HG03060 (cell line): ENCODE measurements around the gene ACTG2.
"Not testable (repeated sequence)": the region's sequence is repeated elsewhere in the genome, so short reads cannot be mapped to it uniquely, and the experiment has no call there.

Experiments used
- ATAC-seq: cut with Tn5 transposase; IDR thresholded peaks from one replicate; pipeline ENCODE4 v1.9.1; 2021; ENCODE audit warnings: low read depth, moderate number of reproducible peaks; ENCODE audit not compliant: unreplicated experiment

Gene ACTG2

DNA sequence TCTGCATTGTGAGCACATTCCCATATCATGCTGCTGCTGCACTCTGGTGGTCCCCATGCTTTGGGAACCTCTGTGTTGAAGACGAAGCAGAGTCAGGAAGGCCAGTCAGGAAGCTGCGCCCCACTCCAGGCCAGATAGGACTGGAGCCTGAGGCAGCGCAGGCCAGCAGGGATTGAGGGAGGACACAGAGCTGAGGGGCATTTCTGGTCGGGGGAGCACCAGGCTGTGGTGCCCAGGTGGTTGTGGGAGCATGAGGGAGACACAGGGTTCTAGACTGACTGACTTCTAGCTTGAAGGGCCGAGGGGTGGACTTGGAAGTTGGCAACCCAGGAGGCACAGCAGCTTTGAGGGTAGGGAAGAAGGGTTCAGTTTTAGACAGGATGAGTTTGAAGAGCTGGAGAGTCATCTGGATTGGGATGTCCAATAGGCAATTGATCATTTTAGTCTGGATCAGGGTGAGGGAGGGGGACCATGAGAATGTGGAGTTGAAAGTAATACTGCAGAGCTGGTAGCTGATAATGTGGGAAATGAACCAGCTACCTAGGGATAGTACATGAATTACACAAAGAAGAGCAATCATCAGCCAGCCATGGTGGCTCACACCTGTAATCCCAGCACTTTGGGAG lies 1.4 kb upstream of the ACTG2 start:
- ATAC-seq: no peak

DNA sequence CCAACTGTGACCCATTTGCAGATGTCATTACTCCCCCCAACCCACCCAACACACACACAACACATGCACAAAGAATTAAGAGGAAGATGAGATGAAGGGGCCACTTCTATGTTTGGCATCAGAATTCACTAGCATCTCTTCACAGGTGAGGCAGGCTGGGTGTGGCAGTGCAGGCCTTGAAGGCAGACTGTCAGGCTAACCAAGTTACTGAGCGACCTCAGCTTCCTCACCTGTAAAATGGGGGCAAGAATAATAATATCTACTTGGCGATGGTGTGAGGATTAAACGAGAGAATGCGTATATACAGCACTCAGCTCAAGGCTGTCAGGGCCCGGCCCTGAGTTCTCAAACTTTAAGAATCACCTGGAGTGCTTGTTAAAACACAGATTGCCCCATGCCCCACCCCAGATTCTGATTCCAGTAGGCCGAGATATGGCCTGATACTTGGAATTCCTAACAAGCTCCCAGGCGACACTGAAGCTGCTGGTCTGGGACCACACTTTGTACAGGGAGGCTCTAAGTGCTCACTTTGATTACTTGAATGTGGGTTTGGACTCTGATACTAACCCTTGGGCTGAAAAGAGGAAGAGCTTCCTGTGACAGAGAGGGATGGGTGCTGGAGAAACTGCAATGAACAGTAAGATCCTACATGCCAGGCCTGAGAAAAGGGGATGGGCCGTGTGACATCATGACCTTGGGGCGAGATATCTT lies 1.1 kb downstream of the ACTG2 start:
- no peak for ATAC-seq

DNA sequence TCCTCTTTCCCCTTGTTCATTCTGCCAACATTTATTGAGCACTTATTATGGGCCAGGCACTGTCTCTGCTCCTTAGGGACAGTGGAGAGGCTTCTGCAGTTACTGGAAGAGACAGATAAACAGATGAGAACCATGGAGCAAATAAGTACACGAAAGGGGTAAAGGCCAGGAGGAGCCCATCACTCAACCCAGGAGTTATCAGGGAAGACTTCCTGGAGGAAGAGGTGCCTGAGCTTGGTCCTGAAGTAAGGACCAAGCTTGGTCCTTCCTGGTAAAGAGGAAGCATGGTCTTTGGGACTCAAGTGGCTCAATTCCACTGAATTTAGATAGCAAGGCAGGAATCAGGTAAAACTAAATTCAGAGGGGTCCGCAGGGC lies 1.7 kb downstream of the ACTG2 start:
- no peak for ATAC-seq

DNA sequence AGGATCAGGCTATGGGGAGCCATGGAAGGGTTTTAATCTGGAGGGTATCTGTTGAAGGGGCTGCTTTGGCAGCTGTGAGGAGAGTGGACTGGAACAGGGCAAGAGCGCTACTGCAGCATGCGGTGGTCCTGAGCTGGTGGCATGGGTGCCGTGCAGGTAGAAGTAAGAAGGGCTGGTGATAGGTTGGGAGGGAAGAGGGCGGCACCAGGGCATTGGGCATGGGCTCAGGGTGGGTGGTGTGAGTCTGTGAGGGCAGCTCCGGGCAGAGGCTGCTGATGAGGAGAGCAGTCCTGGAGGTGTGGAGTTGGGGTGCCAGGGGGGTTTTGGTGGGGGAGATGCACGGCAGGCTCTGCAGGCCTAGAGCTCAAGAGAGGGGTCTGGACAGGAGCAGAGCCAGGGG lies 2.1 kb downstream of the ACTG2 start:
- ATAC-seq: no peak

DNA sequence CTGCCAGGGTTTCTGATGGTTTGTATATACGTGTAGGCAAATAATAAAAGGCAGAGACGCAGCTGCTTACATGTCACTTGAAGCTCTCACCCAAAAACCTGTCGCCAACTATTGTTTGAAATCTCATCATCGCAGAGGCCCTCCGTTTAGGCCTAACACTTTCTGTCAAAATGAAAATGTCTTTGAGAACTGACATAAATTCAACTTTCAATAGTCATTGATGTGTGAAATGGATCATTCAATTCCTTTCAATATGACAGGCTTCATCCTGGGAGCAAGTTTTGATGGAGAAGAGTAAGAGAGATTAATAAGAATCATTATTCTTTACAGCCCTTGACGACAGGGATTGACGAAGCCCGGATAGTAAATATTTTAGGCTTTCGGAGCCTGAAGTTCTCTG lies 2.7 kb downstream of the ACTG2 start:
- ATAC-seq: no peak

DNA sequence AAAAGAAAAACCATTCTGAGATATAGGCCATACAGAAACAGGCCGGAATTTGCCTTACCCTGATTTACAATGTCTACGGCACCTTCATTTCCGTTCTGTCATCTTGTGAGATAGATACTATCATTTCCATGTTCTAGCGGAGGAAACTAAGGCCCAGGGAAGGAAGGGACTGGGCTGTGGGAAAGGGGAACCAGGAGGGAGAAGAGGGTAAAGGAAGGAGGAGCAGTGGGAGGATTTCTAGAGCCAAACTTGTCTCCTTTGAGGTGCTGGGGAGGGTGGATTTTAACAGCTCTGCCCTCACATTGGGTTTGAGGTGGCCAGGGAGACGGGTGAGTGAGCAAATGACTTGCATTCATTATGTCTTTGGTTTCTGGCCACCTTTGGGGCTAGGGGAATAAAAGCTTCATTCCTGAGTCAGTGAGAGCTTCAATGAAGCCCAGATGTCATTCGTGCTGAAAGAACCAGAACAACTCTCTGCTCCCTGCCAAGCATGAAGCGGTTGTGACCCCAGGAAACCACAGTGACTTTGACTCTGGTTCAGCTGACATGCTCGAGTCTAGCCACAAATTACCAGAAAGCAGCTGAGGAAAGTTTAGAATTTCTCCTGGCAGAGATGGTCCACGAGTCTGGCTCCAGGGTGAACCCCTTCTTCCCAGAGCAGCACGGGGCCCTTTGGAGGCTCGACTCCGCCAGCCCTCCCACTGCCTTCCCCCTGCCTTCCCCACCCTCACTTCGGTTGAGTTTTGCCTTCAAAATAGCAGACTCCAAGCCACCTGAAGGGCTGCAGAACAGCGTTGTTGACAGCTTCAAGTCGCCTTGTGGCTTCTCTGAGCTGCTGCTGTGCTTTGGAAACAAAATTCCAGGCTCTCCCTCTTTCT lies 3.8 kb downstream of the ACTG2 start:
- ATAC-seq: no peak

DNA sequence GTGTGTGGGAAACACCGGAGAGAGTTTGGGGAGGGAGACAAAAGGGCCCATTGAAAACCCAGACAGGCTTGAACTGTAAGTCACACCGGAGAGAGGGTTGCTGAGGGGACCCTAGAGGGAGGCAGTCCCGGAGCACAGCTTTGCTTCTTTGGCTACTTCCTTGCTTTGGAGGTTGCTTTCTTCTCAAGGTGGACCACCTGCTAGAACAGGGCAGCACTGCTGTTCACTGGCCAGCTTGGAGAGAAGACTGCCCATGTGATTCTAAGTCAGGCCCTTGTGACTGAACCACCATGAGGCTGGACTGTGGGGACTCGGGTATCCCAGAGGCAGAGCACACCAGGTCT lies 4.4 kb downstream of the ACTG2 start:
- ATAC-seq: no peak

DNA sequence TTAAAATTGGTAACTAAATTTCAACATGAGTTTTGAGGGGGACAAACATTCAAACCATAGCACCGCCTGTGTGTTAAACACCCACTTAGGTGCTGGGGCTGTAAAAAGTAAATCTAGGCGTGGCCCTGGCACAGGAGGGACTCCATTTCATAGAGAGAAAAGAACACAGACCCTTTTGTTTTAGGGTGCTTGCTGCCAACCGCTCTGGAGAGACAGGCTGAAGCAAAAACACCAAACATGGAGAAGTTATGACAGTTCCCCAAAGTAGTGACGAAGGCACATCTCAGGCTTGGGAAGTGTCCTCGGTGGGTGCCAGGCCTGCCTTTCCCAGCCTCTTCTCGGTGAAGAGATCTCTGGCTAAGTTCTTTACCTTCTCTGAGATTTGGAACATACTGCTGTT lies 5.1 kb downstream of the ACTG2 start:
- ATAC-seq: no peak

DNA sequence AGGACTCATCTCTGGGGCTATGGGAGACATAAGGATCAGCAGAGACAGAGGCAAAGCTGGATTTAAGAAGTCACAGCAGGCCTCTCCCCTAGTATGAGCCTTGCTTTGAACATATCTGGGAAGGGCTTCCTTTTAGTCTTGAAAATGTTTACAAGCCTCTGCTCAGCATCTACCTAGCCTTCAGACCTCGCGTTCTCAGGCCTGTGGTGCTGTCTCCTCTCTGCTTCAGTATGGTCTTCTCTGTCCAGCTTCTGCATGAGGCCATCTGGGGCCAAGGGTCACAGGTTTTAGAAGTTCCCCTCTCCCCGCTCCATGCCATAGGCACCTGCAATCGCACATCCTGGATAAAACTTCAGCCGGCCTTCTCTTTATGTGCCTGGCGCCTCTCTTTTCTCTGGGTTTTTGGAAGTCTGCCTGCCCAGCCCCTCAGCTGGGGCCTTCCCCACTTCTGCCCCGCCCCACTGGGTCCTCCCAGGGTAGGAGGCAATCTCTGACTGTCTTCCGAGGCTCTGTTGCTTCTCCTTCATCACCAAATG lies 7.1 kb downstream of the ACTG2 start:
- no peak for ATAC-seq

DNA sequence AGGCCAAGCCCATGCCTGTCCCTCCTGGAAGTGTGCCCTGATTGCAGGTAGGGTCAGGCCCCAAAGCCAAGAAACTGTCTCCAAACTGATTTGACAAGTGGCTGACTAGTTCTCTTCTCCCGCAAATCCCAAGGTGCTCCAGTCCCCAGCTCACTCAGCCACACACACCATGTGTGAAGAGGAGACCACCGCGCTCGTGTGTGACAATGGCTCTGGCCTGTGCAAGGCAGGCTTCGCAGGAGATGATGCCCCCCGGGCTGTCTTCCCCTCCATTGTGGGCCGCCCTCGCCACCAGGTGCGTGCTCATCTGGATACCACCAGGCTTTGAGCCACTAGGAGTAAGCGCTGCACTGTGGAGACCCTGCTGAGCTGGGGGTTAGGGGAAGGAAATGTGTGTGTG lies 8.3 kb downstream of the ACTG2 start:
- no peak for ATAC-seq

DNA sequence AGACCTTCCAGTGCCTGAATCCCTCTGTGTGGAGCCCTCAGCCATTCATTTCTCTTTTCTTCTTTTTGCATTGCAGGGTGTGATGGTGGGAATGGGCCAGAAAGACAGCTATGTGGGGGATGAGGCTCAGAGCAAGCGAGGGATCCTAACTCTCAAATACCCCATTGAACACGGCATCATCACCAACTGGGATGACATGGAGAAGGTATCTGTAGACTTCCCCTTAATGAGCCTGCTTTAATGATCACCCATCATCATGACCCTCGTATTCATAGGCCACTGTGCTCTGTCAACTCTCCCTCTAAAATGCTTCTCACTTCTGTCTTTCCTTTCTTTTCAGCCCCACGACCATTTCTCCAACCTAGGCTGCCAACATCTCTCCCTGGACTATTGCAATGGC lies 9.5 kb downstream of the ACTG2 start:
- no peak for ATAC-seq

DNA sequence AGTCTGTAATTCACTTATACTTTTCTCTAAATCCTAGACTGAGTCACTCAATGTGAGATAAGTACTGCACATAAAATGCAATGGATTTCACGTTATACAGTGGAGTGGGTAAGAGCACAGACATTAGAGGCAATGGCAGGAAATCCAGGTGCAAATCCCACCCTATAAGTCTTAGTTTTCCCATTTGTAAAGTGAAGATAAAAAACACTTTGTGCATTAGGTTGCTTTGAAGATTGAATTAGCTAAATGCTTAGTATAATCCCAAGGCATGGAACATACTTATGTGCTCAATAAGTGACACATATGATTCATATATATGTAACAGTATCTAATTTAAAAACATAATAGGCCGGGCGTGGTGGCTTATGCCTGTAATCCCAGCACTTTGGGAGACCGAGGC lies 10.5 kb downstream of the ACTG2 start:
- ATAC-seq: no peak

DNA sequence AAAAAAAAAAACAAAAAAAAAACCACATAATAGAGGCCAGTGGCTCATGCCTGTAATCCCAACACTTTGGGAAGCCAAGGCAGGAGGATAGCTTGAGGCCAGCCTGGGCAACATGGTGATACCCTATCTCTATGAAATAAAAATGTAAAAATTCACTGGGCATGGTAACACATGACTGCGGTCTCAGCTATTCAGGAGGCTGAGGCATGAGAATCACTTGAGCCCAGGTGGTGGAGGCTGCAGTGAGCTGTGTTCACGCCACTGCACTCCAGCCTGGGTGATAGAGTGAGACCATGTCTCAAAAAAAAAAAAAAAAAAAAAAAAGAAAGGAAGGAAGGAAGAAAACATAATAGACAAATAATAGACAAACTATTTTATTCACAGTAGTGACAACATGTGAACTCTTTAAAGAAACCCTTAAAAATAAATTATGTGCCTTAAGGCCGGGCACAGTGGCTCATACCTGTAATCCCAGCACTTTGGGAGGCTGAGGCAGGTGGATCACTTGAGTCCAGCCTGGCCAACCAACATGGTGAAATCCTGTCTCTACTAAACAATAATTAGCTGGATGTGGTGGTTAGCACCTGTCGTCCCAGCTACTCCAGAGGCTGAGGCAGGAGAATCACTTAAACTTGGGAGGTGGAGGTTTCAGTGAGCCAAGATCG lies 11.3 kb downstream of the ACTG2 start:
- not testable (repeated sequence) for ATAC-seq

DNA sequence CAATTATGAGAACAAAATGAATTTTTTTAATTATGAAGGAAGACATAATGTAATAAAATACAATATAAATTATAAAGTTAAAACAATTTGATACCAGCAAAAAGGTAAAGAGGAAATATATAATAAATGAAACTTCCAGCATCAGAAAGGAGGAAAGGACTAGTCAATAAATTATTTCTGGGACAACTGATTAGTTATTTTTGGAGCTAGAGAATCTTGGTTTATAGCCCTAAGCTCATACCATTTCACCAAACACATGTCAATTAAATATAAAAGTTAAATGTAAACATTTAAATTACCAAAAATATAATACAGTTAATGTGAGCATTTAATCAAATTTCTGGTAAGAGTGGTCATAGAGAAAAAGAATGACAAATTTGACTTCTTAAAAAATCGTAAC lies 12.1 kb downstream of the ACTG2 start:
- ATAC-seq: no peak

DNA sequence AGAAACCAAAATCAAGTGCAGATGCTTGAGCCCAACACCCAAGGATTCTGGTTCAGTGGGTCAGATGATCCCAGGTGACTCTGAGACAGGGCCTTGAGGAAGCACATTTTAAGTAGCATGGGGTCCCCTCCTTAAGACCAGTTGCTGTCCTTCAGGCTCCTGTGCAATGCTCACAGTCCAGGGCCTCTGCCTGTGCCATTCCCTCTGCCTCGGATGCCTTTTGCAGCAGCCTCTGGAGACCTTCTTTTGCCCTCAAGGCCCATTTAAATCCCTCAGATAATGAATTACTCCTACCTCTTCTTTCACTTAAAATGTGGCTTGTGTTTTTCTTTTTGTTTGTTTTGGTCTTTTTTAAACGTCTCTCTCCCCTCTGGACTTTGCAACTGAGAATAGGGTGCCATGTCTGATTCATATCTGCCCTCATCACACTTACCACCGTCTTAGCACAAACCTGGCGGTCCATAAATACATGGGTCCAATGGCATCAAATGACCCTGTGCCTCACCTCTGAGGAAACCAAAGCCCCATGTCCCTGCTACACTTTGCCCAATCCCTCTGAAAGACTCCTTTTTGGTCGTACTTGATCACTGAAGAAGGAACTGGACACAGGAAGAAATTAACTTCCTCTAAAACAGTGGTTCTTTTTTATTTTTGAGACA lies 14.2 kb downstream of the ACTG2 start:
- no peak for ATAC-seq

DNA sequence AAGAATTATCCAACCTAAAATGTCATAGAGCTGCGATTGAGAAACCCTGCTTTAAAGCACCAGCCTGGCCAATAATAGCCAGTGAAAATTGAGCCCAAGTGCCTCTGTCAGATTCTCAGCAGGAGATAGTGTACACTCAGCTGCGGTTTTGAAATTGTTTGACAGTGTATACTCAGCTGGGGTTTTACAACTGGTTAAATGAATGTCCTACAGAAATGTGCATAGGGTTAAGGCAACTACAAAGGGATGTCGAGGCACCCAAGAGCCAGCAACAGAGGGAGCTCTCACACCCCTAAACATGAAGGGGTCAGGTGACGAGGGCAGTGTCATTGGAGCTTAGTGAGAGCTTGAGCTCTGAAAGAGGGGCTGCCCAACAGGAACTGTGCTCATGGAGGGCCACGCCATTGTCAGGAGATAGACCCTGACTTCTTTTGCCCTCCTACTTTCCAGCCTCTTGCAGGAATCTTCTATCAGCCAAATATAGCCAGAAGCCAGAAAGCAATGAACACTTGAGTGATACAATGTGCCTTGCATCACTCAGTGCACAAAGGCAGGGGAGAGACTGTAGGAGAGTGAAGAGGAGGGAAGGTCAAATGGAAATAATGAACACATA lies 15.1 kb downstream of the ACTG2 start:
- no peak for ATAC-seq

DNA sequence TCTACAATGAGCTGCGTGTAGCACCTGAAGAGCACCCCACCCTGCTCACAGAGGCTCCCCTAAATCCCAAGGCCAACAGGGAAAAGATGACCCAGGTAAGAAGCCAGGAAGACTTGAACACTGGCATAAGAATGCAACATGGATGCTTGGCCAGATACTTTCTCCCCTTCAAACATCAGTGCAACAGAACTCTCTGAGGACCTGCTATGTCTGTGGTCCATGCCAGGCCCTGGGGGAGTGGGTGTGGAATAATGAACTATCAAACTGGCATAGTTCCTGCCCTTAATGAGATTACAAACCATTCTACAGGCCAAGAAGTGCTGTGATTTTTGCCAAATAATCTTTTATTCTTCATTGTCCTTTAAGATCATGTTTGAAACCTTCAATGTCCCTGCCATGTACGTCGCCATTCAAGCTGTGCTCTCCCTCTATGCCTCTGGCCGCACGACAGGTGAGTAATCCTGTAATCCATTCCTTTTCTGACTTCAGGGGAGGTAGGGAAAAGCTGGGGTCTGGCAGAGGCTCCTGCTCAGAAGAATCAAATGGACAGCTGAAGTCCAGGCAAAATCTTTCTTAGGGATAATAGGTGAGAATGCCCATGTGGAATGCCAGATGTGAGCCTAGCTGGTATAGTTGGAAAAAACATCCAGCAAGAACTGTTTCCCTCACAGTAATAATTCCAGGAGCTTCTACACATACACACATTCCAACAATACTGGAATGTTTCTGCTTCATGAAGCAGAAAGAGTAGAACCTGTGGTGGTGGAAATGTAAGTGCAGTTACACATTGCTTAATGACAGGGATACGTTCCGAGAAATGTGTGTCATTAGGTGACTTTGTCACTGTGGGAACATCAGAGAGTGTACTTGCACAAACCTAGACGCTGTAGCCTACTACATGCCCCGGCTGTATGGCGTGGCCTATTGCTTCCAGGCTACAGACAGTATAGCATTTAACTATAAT lies 16.2 kb downstream of the ACTG2 start:
- no peak for ATAC-seq

DNA sequence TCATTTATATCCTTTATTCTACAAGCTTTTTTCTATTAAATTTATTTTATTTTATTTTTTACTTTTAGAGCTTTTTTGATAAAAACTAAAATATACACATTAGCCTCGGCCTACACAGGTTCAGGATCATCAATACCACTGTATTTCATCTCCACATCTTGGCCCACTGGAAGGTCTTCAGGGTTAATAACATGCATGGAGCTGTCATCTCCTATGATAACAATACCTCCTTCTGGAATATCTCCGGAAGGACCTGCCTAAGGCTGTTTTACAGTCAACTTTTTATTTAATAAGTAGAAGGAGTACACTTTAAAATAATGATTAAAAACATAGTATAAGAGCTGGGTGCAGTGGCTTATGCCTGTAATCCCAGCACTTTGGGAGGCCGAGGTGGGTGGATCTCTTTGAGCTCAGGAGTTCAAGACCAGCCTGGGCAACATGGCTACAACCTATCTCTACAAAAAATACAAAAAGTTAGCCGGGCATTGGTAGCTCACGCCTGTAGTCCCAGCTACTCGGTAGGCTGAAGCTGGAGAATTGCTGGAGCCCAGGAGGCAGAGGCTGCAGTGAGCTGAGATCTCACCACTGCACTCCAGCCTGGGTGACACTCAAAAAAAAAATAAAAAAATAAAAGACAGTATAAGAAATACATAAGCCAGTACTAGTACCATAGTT lies 18.2 kb downstream of the ACTG2 start:
- ATAC-seq: no peak
